ENCODE data around the gene CCDC85C. TPM values are rescaled to one million over a fixed set of nuclear protein-coding genes. Genes with fewer than 3 reads are reported as not detected.

Gene CCDC85C
- total RNA-seq, 2 donors from 2014 or later = 54.0 to 73.4 TPM

- no peak for DNase-seq
- Histone ChIP-seq H3K4me3 (no peak overlapping the region), H3K9me3 (no peaks in the 10 kb centered on the region), H3K27me3 (no peaks in the 10 kb centered on the region), H3K9ac (ENCODE audit: low read depth in 2 of 2, low read length in 2 of 2) (no peak overlapping the region), H3K4me1 (no peaks in the 10 kb centered on the region), H3K36me3 (peaks cover 32% of the 10 kb centered on the region), H3K27ac (no peak overlapping the region)
- intact Hi-C loops (cut with DNase I) = no loop called here
- TF ChIP-seq CTCF (IDR thresholded peaks at IDR 0.05) = no peak
Observed at GRCh38 chr14:99497894-99498293, 106.1 kb downstream of the CCDC85C start.

- Histone ChIP-seq H3K27ac (no peak overlapping the region), H3K4me3 (no peak overlapping the region), H3K9ac (ENCODE audit: low read depth in 2 of 2, low read length in 2 of 2) (no peak overlapping the region), H3K36me3 (peaks cover 28% of the 10 kb centered on the region), H3K4me1 (no peaks in the 10 kb centered on the region), H3K9me3 (no peaks in the 10 kb centered on the region), H3K27me3 (no peaks in the 10 kb centered on the region)
- DNase-seq = no peak
- TF ChIP-seq CTCF (IDR thresholded peaks at IDR 0.05) = no peak
- intact Hi-C loops (cut with DNase I) = no loop called here
Observed at GRCh38 chr14:99497341-99497740, 106.7 kb downstream of the CCDC85C start.

- DNase-seq = no peak
- H3K36me3 ChIP-seq = no peaks in the 10 kb centered on the region
- no peak overlapping the region for H3K4me3 ChIP-seq
- no peaks in the 10 kb centered on the region for H3K9me3 ChIP-seq
- intact Hi-C loops (cut with DNase I) = no loop called here
- H3K27ac ChIP-seq = no peak overlapping the region
- peaks cover 10% of the 10 kb centered on the region for H3K4me1 ChIP-seq
- no peak for TF ChIP-seq CTCF (IDR thresholded peaks at IDR 0.05)
- H3K27me3 ChIP-seq = no peaks in the 10 kb centered on the region
- H3K9ac ChIP-seq (ENCODE audit: low read depth in 2 of 2, low read length in 2 of 2) = no peak overlapping the region
Observed at GRCh38 chr14:99484106-99484505, 119.9 kb downstream of the CCDC85C start.

GRCh38 chr14:99481745-99482099, 122.3 kb downstream of the CCDC85C start:
- peaks cover 18% of the 10 kb centered on the region for H3K4me1 ChIP-seq
- H3K27me3 ChIP-seq = no peaks in the 10 kb centered on the region
- peak overlapping the region; percentile 78 for H3K27ac ChIP-seq
- peak; percentile 44 for DNase-seq
- peak overlapping the region; percentile 88 to 90 for H3K9ac ChIP-seq (ENCODE audit: low read depth in 2 of 2, low read length in 2 of 2)
- intact Hi-C loops (cut with DNase I) = no loop called here
- peak overlapping the region; percentile 80 for H3K4me3 ChIP-seq
- H3K9me3 ChIP-seq = no peaks in the 10 kb centered on the region
- TF ChIP-seq CTCF (IDR thresholded peaks at IDR 0.05) = no peak
- H3K36me3 ChIP-seq = no peaks in the 10 kb centered on the region

- peak within 1 kb of the TSS; percentile 78 for H3K27ac ChIP-seq
- DNase-seq = peak; percentile 100
- H3K9me3 ChIP-seq = no peaks in the 10 kb centered on the region
- intact Hi-C loops (cut with DNase I) = no loop called here
- H3K27me3 ChIP-seq = no peaks in the 10 kb centered on the region
- TF ChIP-seq CTCF (IDR thresholded peaks at IDR 0.05) = no peak
- no peaks in the 10 kb centered on the region for H3K36me3 ChIP-seq
- peak within 1 kb of the TSS; percentile 90 for H3K9ac ChIP-seq (ENCODE audit: low read depth in 2 of 2, low read length in 2 of 2)
- H3K4me1 ChIP-seq = peaks cover 18% of the 10 kb centered on the region
- H3K4me3 ChIP-seq = peak within 1 kb of the TSS; percentile 80
Observed at GRCh38 chr14:99480917-99481744, 122.9 kb downstream of the CCDC85C start, which contains the start of gene CCNK. Gene CCNK (plus strand): TSS chr14:99481409. CDS start chr14:99492678, 11,269 bp downstream.

All from colonic mucosa (tissue), 4 donors.